ENCODE results near the gene CCNG2. TPM values are rescaled to one million over a fixed set of nuclear protein-coding genes. Genes with fewer than 3 reads are reported as not detected.
A peak's percentile ranks its signal among the peaks of the same experiment; 100 is the strongest.

The CCNG2 gene
- total and polyA plus RNA-seq, 10 of the 15 experiments (the other 5 are each of a cell fraction or from before 2014, with no cell fraction given): 1.9 to 70.6 (median 5.9) TPM

- TF ChIP-seq REST (IDR thresholded peaks at IDR 0.05; ENCODE audit: low read depth, low read length) (no peak), ETV6 (conservative IDR thresholded peaks at IDR 0.05 in 1 of 2, IDR thresholded peaks at IDR 0.05 in 1 of 2; ENCODE audit: borderline replicate concordance in 1 of 2, low read depth in 1 of 2) (peak in 1 of 2 experiments; percentile 73; a peak in 1 of 4 replicates), ZNF687 (IDR thresholded peaks at IDR 0.05) (peak; percentile 46; the same call in 1 of the 2 replicates), POLR2AphosphoS2 (IDR thresholded peaks at IDR 0.05; ENCODE audit: low read depth, low read length) (peak; percentile 65; the same call in 1 of the 2 replicates), ZNF207 (IDR thresholded peaks at IDR 0.05; ENCODE audit: borderline replicate concordance) (peak; percentile 99), RB1 (IDR thresholded peaks at IDR 0.05; ENCODE audit: borderline replicate concordance) (peak; percentile 98), ASH2L (IDR thresholded peaks at IDR 0.05; ENCODE audit: borderline replicate concordance, low read depth) (peak; percentile 47; the same call in 1 of the 2 replicates), NFXL1 (IDR thresholded peaks at IDR 0.05; ENCODE audit: borderline replicate concordance) (no peak), CHD1 (IDR thresholded peaks at IDR 0.05; ENCODE audit: low read depth, low read length) (no peak), POU2F2 (IDR thresholded peaks at IDR 0.05; ENCODE audit: borderline replicate concordance, low read depth, low read length) (peak; percentile 24; the same call in 1 of the 3 replicates), PML (IDR thresholded peaks at IDR 0.05; ENCODE audit: low read length) (no peak; the same call in 1 of the 2 replicates), SMC3 (IDR thresholded peaks at IDR 0.05; ENCODE audit: borderline replicate concordance, low read length) (no peak), JUND (IDR thresholded peaks at IDR 0.05; ENCODE audit: low read depth, low read length) (no peak), ZZZ3 (IDR thresholded peaks at IDR 0.05; ENCODE audit: control insufficient read depth, insufficient read length, low read depth) (no peak), USF2 (IDR thresholded peaks at IDR 0.05; ENCODE audit: borderline replicate concordance, low read depth, low read length) (peak; percentile 60), HDGF (IDR thresholded peaks at IDR 0.05) (no peak), MTA2 (IDR thresholded peaks at IDR 0.05; ENCODE audit: low read depth) (peak; percentile 80), USF1 (IDR thresholded peaks at IDR 0.05; ENCODE audit: borderline replicate concordance, extremely low read length, insufficient read depth, low read depth, low read length) (peak; percentile 83), MEF2B (IDR thresholded peaks at IDR 0.05; ENCODE audit: partially characterized antibody, poor library complexity, severe bottlenecking) (peak; percentile 91)
These were observed at the start of gene CCNG2 (continued) for GRCh38 chr4:77156912-77157858.

All from GM12878 (cell line).